ENCODE results near the gene PTPMT1.
A peak's percentile ranks its signal among the peaks of the same experiment; 100 is the strongest.
"Not testable (repeated sequence)": the region's sequence is repeated elsewhere in the genome, so short reads cannot be mapped to it uniquely, and the experiment has no call there.

The PTPMT1 gene, protein sequence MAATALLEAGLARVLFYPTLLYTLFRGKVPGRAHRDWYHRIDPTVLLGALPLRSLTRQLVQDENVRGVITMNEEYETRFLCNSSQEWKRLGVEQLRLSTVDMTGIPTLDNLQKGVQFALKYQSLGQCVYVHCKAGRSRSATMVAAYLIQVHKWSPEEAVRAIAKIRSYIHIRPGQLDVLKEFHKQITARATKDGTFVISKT

DNA sequence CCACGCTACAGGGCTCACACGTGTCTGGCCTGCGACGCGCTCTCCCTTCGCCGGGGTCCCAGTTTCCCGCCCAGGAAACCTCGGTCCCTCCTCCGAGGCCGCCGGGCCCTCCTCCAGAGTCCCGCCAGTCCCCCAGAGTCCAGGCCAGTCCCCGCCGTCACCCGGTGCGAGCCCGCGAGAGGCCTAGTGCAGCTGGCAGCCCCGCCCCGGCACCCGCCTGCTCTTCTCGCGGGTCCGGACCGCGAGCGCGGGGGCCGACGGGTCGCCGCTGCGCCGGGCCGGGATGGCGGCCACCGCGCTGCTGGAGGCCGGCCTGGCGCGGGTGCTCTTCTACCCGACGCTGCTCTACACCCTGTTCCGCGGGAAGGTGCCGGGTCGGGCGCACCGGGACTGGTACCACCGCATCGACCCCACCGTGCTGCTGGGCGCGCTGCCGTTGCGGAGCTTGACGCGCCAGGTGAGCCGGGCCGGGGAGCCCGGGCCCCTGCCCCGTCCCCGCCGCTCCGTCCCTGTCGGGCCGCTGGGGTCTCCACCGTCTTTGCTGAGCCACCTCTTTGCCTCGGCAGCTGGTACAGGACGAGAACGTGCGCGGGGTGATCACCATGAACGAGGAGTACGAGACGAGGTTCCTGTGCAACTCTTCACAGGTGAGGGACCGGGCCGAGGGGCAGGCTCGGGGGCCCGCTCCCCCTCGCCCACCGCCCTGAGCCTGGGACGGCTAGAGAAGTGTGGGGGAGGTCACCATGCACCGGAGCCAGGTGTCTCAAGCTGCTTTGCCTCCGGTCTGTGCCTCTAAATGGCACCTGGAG, at the start of gene PTPMT1:
PTPMT1 (plus strand) TSS at position 260 of the 809 bp plus-strand sequence; CDS start at position 284, 24 bp downstream.
- DNase-seq: peak; percentile 73 to 77

DNA sequence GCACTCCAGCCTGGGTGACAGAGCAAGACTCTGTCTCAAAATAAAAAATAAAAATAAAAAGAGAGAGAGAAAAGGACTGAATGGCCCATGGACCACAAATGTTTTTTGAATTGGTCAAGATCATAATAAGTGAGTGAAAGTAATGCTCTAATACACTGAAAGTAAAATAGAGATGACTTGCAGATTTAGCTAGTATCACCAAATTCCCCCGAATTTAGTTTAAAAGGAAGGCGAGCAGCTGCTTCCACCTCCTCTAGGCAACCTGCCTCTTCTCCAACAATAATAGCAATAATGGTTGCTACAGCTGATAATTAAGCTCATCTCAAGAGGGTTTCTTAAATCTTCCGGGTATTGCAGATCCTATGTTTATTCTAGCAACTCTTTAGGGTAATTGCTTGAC, 49.2 kb upstream of the PTPMT1 start:
- no peak for DNase-seq

DNA sequence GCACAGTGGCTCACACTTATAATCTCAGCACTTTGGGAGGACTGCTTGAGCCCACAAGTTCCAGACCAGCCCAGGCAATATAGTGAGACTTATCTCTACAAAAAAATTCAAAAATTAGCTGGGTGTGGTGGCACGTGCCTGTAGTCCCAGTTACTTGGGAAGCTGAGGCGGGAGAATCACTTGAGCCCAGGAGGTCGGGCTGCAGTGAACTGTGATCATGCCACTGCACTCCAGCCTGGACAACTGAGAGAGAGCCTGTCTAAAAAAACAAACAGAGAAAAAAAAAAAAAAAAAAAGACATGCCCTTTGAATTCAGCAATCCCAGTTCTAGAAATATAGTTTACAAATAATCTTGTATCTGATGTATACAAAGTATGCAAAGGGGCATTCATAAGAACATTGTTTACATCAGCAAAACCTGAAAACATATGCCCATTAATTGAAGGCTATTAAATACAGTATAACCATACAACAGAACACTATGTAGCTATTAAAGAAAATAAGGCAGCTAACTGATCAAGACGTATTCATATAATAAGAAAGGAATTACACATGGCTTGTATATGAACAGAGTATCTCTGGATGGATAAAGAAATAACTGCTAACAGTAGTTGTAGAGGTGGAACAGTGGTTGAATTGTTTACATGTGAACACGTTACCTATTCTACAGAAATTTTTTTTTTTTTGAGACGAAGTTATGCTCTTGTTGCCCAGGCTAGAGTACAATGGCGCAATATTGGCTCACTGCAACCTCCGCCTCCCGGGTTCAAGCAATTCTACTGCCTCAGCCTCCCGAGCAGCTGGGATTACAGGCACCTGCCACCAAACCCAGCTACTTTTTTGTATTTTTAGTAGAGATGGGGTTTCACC, 48.2 kb upstream of the PTPMT1 start:
- DNase-seq: no peak

DNA sequence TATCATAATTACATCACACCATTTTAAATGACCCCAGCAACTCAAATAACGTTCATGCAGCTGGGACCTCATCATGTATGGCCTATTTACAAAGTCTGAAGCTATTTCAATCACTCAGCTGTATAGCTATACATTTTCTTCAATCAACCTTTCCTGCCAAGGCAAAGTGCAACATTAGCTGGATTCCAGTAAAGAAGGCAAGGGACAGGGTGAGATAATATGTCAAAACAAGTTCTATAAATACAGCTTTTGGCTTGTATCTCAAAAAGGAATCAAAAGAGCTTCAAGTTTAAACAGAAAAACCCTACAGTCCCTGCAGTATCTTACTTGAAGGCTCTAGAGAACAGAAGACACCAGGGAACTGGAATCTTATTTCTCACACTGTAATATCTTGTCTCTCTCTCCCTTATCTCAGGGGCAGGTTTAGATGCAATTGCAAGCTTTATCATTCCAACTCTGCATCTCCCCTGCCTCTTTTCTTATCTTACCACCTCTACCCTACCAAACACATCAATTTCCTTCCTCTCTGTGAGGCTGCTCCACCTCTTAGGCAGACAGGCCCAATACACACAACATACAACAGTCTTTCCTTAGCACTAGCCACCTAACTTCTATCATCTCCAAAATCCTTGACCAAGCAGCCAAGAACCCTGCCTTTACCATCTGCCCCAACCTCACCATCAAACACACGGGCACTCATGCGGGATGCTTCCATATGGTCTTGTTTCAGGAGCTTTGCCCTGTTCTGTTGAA, 47.0 kb upstream of the PTPMT1 start:
- no peak for DNase-seq

DNA sequence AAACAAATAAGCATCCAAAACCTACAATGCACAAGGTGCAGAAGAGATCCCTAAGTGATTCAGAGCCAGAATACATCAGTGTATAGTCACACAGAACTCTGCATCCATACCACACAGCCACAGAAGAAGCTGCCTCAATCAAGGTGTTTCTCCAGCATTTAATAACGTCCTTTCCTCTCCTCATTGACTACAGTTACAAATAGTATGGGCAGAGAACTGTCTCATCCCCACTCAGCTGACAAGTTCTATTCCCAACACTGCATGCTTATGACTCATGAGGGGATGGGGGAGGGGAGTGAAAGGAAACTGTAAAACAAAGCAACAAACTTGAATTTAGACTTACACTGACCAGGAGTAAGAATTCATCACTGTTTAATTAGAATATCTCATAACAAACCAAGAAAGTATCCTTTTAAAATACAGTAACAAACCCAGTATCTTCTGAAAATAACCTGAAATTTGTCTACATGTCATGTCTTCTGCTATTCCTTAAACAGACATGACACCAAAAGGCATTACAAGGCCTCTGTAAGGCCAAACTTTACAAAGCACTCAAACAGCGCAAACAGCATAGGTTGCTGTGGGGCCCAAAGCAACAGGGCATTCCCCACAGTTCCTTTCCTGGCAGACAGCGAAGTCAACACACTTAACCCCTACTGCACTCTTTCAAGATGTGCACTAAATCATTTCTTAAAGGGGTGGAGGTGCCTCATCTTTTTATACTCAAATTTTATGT, 41.7 kb upstream of the PTPMT1 start:
- peak; percentile 15 to 35 for DNase-seq

DNA sequence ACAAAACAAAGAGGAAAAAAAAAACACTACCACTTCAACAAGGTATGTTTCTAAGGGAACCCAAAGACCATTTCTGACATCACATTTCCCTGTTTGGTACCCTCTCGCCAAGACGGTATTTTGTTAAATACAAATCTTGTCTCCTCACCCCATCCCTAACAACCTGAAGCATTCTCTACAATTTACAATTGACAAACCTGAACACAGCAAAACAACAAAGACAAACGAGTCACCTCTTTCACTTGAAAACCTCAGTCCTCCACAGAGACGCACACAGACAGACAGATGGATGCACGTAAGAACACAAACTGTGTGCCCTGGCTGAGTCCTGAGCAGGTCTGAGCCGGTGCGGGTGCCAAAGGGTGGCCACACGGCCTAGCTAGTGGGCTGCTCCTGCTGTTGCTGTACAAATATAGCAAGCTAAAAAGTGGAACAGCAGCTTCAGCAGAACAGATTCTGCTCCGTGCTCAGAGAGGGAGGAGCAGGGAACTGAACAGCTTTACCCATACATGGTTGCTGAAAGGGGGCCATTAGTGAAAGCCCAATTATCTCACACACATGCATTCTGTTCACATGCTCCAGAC, 41.0 kb upstream of the PTPMT1 start:
- DNase-seq: peak in 1 of 2 donors; percentile 11

DNA sequence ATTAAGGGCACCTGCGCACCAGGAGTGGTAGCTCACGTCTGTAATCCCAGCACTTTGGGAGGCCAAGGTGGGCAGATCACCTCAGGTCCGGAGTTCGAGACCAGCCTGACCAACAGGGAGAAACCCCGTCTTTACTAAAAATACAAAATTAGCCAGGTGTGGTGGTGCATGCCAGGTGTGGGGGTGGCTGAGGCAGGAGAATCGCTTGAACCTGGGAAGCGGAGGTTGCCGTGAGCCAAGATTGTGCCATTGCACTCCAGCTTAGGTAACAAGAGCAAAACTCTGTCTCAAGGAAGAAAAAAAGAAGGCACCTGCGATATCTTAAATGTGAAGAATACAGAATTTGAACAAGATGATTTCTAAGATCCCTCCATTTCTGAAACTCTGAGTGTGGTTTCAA, 39.4 kb upstream of the PTPMT1 start:
- not testable (repeated sequence) for DNase-seq

DNA sequence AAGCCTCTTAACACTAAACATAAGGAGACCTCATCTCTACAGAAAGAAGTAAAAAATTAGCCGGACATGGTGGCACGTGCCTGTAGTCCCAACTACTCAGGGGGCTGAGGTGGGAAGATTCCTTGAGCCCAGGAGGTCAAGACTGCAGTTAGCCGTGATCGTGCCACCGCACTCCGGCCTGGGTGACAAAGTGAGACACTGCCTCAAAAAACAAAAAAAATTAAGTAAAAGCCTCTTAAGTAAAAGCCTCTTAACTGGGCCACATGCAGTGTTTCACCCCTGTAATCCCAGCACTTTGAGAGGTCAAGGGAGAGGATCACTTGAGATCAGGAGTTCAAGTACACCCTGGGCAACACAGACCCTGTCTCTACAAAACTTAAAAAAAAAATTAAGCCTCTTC, 38.2 kb upstream of the PTPMT1 start:
- no peak for DNase-seq

DNA sequence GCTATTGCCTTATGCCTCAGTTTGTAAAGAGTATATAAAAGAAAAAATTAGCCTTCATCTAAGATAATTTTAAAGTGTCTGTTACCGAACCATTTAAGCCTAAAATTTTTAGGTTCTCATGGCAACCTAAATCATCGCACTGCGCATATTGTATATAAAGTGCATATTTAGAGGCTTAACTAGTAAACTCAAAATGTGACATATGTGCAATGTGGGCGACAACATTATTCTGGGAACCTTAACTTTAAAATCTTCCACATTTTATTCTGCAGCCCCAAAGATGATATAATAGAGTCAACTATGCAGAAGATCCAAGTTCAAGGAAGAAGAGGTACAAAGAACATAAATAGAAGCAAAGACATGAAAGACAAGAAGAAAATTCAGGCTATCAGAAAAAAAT, 35.4 kb upstream of the PTPMT1 start:
- DNase-seq: no peak

DNA sequence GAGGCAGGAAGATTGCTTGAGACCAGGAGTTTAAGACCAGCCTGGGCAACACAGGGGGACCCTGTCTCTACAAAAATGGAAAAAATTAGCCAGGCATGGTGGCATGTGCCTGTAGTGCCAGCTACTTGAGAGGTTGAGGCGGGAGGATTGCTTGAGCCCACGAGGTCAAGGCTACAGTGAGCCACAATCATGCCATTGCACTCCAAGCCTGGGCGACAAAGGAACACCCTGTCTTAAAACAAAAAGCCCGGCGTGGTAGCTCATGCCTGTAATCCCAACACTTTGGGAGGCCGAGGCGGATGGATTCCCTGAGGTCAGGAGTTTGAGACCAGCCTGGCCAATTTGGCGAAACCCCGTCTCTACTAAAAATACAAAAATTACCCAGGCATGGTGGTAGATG, 34.7 kb upstream of the PTPMT1 start:
- DNase-seq: not testable (repeated sequence)

DNA sequence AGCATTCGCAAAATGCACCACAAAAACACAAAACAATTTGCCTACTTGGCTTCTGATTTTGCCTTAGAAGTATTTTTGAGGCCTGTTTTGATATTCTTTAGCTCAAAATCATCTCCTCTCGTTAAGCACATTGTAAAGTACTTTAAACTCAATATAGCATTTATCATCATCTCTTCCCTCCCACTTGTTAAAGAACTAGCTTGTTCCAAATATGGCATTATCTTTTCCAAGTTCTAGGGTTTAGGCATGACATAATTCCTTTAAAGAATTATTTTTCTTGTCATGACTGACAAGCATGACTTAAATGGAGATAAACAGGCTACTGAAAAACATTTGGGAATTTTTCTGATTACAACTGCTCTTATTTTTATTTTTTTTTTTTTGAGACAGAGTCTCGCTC, 33.7 kb upstream of the PTPMT1 start:
- no peak for DNase-seq

DNA sequence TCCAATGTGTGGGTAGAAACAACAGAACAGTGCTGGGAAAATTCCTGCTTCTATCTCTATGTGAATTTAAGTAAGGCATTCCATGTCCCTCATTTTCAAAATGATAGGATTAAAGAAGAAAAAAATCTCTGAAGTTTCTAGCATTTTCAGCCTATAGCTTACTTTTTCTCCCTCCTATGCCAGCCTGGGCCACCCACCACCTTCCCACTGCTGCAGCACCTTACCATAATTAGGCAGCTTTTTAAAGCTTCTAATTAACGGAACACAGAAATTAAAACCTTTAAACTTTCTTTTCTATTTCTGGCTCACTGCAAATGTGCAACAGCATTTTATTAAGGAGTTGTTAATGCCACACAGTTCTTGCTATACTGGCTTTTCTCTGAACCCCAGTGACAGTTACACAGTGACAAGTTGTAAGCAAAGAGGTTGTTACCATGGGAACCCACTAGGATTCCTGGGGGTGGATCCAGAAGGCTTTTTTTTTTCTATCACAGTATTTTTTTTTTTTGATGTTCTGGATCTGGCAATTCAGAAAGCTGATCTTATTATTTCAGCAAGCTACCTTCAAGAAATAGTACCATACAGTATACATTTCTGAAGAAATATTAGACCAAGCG, 32.7 kb upstream of the PTPMT1 start:
- no peak for DNase-seq

DNA sequence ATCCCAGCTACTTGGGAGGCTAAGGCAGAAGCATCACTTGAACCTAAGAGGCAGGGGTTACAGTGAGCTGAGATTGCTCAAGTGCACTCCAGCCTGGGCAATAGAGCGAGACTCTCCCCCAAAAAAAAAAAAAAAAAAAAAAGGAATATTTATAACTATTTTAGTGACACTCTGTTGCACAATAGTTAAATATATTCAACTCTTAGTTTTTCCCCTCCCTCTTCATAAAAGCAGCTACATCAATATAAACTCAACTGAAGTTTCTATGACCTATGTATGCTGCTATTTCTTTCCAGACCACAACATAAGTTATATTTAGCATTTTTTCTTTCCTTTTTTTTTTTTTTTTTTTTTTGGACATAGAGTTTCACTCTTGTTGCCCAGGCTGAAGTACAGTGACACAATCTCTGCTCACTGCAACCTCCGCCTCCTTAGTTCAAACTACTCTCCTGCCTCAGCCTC, 31.7 kb upstream of the PTPMT1 start:
- DNase-seq: no peak

DNA sequence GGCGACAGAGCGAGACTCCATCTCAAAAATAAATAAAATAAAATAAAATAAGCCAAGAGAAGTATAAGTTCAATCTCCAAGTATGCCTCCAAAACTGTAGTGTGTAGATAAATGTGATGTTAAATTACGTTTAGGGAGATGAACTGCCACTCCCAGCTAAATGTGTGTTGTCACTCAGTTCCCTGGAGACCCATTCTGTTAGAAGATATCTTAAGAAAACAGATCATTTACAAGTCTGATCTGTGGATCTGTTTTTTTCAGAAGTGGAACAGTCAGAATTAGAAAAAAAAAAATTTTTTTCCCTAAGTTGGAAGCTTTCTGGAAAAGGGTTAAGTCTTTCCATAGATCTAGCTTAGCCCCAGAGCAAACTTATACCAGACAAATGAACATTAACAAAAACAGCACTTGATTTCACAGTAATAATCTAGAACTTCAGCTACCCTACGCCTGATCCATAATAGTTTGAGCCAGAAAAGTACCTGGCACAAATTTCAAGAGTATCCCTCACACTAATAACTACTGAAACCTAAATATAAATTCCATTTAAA, 30.6 kb upstream of the PTPMT1 start:
- no peak for DNase-seq

DNA sequence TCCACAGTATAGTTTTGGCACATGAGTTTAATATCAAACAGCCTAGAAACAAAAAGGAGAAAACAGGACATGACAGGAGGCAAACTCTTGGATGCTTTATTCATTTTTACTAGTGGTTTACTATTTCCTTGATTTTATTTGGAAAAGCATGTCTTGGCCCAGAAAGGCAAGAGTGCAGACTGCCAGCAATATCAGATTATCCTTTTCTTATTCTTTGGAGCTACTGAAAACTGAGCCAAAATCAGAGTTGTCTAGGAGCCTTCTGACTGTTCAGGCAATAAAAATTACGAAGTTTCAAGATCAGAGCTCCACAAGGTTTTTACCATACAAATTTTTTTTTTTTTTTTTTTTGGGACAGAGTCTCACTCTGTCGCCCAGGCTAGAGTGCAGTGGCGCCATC, 28.5 kb upstream of the PTPMT1 start:
- DNase-seq: no peak

DNA sequence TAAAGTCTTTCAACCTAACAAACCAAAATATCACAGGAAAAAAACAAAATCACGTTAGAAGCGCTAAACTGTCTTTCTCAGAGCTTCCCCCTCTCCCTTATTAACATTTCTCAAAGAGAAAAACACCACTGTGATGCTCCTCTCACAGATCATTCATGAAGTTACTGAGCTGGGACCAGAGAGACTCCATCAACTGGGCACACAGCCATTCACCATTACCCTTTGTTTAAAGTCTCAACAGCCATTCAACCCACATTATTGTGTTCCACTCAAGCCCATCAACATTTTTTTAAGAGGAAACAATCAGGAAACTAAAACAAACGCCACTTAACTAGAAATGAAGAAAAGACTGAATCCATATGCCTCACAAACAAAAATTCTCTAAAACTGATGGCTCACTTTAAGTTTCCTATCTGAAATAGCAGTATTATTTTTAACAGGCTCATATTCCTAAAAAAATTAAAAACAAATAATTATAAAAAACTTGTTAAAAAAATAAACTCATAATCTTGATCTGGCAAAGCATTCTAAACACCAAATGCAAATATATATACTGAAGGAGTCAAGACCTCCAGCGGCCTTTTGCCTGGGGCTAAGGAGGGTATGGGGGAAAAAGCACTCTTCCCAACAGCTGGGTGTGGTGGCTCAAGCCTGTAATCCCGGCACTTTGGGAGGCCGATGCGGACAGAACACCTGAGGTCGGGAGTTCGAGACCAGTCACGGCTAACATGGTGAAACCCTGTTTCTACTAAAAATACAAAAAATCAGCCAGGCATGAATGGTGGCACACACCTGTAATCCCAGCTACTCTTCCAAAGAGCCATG, 26.4 kb upstream of the PTPMT1 start:
- DNase-seq: no peak

DNA sequence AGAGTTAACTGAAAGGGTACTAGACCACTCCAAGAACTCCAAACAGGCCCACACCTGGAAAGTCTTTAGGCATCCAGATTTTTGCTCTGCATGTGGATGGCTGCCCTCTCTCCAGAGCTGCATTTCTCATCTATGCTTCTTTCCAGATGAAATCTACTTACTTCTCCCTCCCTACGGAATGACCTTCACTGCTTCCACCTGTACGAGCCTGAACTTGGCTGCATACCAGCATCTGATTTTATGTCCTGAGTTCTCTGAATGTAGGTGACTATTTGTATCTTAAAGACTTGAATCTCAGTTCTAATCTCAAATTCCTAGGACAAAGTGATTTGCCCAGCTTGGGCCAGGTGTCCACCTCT, 25.7 kb upstream of the PTPMT1 start:
- DNase-seq: no peak

DNA sequence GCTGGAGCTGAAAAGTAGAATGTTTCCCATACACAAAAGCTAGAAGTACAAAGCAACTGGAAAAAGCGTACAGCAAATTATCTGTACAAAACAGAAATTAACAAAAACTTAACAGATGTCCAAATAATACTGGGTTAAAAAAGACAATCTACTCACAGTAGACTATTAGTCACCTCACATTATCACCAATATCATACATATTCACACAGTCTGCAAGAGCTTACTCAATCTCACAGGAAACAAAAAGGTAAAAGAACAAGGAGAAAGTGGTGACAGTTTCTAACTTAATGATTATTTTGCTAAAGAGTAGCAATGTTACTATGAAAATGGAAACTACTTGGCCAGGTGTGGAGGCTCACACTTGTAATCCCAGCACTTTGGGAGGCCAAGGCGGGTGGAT, 24.3 kb upstream of the PTPMT1 start:
- no peak for DNase-seq

DNA sequence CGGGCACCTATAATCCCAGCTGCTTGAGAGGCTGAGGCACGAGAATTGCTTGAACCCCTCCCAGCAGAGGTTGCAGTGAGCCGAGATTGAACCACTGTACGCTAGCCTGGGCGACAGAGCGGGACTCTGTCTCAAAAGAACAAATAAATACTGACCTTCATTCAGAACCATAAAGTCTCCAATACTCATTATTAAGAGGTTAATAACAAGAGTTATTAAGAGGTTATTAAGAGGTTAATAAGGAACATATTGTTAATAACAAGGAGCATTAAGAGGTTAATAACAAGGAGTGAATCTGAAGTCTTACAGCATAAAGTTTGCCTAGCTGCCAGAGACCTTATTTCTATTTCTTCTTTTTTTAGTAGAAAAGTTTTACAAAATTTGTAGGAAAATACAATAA, 20.1 kb upstream of the PTPMT1 start:
- no peak for DNase-seq

DNA sequence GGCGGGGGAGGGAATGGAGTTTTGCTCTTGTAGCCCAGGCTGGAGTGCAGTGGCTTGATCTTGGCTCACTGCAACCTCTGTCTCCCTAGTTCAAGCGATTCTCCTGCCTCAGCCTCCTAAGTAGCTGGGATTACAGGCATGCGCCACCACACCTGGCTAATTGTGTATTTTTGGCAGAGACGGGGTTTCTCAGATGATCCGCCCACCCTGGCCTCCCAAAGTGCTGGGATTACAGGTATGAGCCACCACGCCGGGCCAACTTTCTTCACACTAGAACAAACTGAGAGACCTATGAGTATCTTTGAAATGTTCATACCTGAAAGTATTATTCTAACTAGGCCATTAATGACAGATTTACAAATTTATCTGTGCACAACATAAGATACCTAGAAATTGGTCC, 19.1 kb upstream of the PTPMT1 start:
- DNase-seq: not testable (repeated sequence)
